Measurements from ENCODE around the gene REL. TPM values are rescaled to one million over a fixed set of nuclear protein-coding genes. Genes with fewer than 3 reads are reported as not detected.

The REL gene
- total RNA-seq = 118 and 123 TPM in 2 replicates

DNA sequence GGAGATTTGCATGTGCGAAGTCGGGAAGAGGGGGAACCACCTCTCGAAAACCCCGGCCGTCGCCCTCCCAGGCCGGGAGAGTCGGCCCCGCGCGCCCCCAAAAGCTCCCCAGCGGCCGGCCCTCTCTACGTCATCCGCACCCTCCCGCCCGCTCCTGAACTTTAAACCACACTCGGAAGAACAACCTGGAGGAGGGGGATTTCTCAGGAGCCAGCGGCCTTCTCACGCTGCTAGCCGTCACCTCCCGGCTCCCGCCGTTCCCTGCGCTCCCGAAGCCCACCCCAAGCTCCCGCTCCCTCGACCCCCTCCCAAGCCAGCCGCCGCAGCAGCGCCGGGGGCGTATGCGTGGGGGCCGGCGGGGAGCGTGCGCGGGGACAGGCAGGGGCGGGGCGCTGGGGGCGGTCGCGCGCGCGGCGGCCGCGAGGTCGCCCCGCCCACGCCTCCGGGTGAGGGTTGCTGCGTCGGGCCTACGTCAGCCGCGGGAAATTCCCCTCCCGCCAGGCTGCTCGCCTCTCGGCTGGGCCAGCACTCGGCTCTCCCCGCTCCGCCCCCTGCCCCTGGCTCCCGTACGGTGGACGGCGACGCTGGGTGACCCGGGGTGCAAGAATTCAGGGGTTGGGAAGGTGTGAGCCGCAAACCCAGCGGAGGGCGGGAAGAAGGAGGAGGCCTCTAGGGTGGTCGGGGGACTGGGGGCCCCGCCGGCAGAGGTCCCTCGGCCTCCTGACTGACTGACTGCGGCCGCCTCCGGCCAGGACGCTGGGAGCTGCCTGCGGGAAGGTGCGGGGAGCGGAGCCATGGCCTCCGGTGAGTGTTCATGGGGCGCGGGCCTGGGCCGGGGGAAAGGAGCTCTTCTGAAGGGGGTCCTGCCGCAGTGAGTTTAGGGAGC lies at the start of gene REL:
Gene REL (plus strand): TSS at position 528 of the 886 bp plus-strand sequence. CDS start 267 bp downstream, at position 795.
- peaks cover 25% of the 10 kb centered on the region for H3K4me1 Mint-ChIP-seq (ENCODE audit: low read depth)
- H3K36me3 Mint-ChIP-seq (ENCODE audit: low read depth) = peaks cover 44% of the 10 kb centered on the region
- DNase-seq (ENCODE audit: low spot score) = peak; percentile 87
- no peaks in the 10 kb centered on the region for H3K9me3 Mint-ChIP-seq
- no peaks in the 10 kb centered on the region for H3K27me3 Mint-ChIP-seq (ENCODE audit: low read depth)
- H3K27ac Mint-ChIP-seq = peak within 1 kb of the TSS; percentile 97
- intact Hi-C loops (cut with micrococcal nuclease) = loop anchor here (1.0 to 5.0 kb wide), 5 partner anchors 63 to 656 kb away; partner anchors contain the start of genes PEX13 and XPO1
- H3K4me3 Mint-ChIP-seq (ENCODE audit: low read depth) = peak within 1 kb of the TSS; percentile 99

DNA sequence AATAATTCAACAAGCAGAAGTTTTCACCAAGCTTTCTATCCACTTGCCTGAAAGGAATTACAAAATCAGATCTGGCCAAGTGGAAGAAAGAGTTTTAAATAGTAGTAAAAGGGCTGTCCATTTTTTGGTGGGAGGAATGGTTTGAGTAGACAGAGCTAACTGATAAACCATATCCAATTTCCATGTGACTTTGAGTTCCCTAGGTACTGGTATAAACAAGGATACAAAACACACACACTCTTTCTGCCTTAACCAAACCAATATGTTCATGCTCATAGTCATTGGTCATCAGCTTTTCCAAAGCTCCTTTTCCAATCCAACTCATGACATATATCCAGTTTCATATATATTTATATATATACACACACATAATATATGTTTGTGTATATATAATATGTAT lies 49.5 kb upstream of the REL start:
- intact Hi-C loops (cut with micrococcal nuclease) = loop anchor here (2.0 kb wide), 1 partner anchor 13 kb away; no protein-coding TSS in a partner anchor
- H3K4me1 Mint-ChIP-seq (ENCODE audit: low read depth) = peaks cover 25% of the 10 kb centered on the region
- H3K27ac Mint-ChIP-seq = no peak overlapping the region
- no peak overlapping the region for H3K4me3 Mint-ChIP-seq (ENCODE audit: low read depth)
- DNase-seq (ENCODE audit: low spot score) = no peak
- no peaks in the 10 kb centered on the region for H3K9me3 Mint-ChIP-seq
- H3K36me3 Mint-ChIP-seq (ENCODE audit: low read depth) = no peaks in the 10 kb centered on the region
- no peaks in the 10 kb centered on the region for H3K27me3 Mint-ChIP-seq (ENCODE audit: low read depth)

DNA sequence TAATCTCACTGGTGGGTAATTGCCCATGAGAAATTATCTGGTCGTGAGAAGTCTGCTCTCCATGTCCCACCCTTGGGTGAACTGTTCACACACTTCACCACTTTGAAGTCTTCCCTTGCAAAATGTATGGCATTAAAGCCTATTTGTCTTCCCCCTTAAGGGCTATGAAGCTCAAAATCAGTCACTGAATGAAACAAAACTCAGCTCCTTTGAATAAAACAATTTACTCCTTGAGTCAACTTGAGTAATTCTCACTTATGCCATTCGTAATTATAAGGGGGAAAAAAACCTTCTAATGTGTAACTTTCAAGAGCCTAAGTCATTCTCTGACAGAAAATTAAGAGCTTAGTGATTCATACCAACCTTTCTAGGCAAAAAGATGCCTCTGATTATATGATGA lies 48.8 kb upstream of the REL start:
- no peak for DNase-seq (ENCODE audit: low spot score)
- Mint-ChIP-seq H3K27me3 (ENCODE audit: low read depth) (no peaks in the 10 kb centered on the region), H3K27ac (peak overlapping the region; percentile 56), H3K4me1 (ENCODE audit: low read depth) (peaks cover 19% of the 10 kb centered on the region), H3K9me3 (no peaks in the 10 kb centered on the region), H3K36me3 (ENCODE audit: low read depth) (no peaks in the 10 kb centered on the region), H3K4me3 (ENCODE audit: low read depth) (no peak overlapping the region)
- intact Hi-C loops (cut with micrococcal nuclease) = loop anchor here (2.0 kb wide), 1 partner anchor 14 kb away; no protein-coding TSS in a partner anchor

DNA sequence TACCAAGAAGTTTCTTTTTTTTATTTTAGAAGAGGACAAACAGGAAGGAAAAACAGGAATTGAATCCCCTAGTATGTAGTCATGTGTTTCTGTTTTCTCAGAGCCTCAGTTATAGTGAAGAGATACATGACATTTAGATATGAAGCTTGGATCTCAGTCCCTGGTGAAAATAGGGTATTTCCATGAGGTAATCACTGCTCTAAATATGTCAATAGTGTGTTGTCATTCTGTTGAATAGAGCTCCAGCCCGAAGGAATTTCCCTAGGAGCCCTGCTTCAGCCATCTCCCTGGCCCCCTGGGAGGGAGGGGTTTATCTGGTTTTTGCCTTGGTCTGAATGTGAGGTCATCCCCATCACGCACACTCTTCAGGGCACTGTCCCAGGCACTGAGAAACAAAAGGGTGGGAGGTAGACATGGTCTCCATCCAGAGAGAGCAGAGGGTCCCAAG lies 47.1 kb upstream of the REL start:
- peak overlapping the region; percentile 47 for H3K27ac Mint-ChIP-seq
- peaks cover 19% of the 10 kb centered on the region for H3K4me1 Mint-ChIP-seq (ENCODE audit: low read depth)
- intact Hi-C loops (cut with micrococcal nuclease) = loop anchor here (1.0 kb wide), 1 partner anchor 38 kb away; no protein-coding TSS in a partner anchor
- H3K36me3 Mint-ChIP-seq (ENCODE audit: low read depth) = no peaks in the 10 kb centered on the region
- no peak overlapping the region for H3K4me3 Mint-ChIP-seq (ENCODE audit: low read depth)
- H3K27me3 Mint-ChIP-seq (ENCODE audit: low read depth) = no peaks in the 10 kb centered on the region
- DNase-seq (ENCODE audit: low spot score) = no peak
- no peaks in the 10 kb centered on the region for H3K9me3 Mint-ChIP-seq

DNA sequence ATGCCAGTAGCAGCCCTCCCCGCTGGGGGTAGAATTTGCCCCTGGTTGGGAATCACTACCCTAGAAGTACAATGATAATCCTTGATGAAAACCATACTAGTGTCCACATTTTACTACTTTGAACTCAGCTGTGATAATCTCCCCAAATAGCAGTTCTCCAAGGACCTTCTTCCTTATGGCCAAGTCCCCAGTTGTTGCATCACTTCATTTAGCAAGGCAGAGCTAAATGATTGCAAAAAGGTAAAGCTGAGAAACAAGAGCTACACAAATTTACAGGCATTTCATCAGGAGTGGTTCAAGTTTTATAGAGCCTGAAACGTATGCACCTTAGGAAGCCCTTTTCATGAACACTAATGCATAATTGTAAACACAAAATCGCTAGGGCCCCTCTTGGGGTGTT lies 44.9 kb upstream of the REL start:
- intact Hi-C loops (cut with micrococcal nuclease) = no loop called here
- H3K27me3 Mint-ChIP-seq (ENCODE audit: low read depth) = no peaks in the 10 kb centered on the region
- DNase-seq (ENCODE audit: low spot score) = no peak
- H3K4me1 Mint-ChIP-seq (ENCODE audit: low read depth) = peaks cover 27% of the 10 kb centered on the region
- no peaks in the 10 kb centered on the region for H3K36me3 Mint-ChIP-seq (ENCODE audit: low read depth)
- H3K9me3 Mint-ChIP-seq = no peaks in the 10 kb centered on the region
- no peak overlapping the region for H3K4me3 Mint-ChIP-seq (ENCODE audit: low read depth)
- H3K27ac Mint-ChIP-seq = no peak overlapping the region

DNA sequence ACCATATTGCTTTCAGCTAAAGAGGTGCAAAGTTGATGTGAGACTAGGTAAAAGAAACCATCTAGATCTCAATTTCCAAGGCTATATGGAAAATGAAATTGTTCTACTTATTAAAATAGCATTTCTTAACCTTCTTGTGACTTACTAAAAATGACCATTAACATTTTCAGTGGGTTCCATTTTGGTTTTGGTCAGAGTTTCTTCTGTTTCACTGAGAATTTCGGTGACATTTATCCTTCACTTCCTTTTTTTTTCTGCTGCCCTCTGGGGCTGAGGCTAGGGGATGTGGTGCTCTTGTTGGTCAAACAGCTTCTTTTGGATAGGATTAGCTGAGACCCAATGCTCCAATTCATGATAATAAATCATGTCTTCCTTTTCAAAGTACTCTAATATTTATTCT lies 44.3 kb upstream of the REL start:
- H3K27ac Mint-ChIP-seq = no peak overlapping the region
- no peak overlapping the region for H3K4me3 Mint-ChIP-seq (ENCODE audit: low read depth)
- H3K27me3 Mint-ChIP-seq (ENCODE audit: low read depth) = no peaks in the 10 kb centered on the region
- H3K4me1 Mint-ChIP-seq (ENCODE audit: low read depth) = peaks cover 27% of the 10 kb centered on the region
- no peak for DNase-seq (ENCODE audit: low spot score)
- H3K36me3 Mint-ChIP-seq (ENCODE audit: low read depth) = no peaks in the 10 kb centered on the region
- intact Hi-C loops (cut with micrococcal nuclease) = no loop called here
- no peaks in the 10 kb centered on the region for H3K9me3 Mint-ChIP-seq

DNA sequence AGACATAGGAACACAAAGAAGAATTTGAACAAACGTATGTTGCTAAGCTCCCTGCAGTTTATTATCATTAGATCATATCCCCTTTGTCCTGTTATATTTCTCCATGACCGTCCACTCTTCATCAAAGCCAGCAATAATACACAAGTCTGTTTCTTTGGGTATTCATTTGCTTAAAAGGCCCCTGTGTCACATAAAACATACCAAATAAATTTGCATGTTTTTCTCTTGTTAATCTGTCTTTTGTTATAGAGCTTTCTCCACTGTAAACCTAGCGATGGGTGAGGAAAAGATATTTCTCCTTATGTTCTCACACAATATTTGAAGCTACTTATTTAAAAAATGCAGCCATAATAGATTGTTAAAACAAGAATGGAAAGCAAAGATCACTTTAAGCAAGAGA lies 42.9 kb upstream of the REL start:
- Mint-ChIP-seq H3K27me3 (ENCODE audit: low read depth) (no peaks in the 10 kb centered on the region), H3K4me1 (ENCODE audit: low read depth) (peaks cover 20% of the 10 kb centered on the region), H3K4me3 (ENCODE audit: low read depth) (no peak overlapping the region), H3K9me3 (no peaks in the 10 kb centered on the region), H3K27ac (no peak overlapping the region), H3K36me3 (ENCODE audit: low read depth) (no peaks in the 10 kb centered on the region)
- intact Hi-C loops (cut with micrococcal nuclease) = no loop called here
- no peak for DNase-seq (ENCODE audit: low spot score)

DNA sequence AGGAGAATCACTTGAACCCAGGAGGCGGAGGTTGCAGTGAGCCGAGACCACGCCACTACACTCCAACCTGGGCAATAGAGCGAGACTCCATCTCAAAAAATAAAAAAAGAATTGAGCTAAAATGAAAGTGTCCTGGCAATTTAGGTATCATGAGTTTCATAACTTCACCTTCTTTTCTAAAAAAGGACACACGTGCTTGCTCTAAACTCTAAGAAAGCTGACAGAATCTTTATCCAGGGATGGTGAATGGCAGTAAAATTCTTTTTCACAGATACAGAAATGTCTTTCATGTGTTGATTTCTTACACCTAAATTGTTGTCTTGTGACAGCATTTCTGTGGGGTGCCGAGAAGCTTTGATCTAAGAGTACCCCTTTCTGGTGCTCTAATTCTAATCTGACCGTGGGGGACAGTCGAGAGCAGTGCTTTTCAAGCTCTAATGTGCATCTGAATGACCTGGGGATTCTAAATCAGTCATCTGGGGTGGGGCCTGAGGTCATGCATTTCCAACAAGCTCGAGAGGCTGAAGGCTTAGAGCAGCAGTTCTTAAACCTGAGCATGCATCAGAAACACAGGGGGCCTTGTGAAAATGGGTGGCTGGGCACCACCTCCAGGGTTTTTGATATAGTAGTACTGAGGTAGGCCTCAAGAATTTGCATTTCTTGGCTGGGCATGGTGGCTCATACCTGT lies 42.1 kb upstream of the REL start:
- Mint-ChIP-seq H3K36me3 (ENCODE audit: low read depth) (no peaks in the 10 kb centered on the region), H3K9me3 (no peaks in the 10 kb centered on the region), H3K4me1 (ENCODE audit: low read depth) (peaks cover 22% of the 10 kb centered on the region), H3K27me3 (ENCODE audit: low read depth) (no peaks in the 10 kb centered on the region), H3K4me3 (ENCODE audit: low read depth) (no peak overlapping the region), H3K27ac (no peak overlapping the region)
- intact Hi-C loops (cut with micrococcal nuclease) = no loop called here
- no peak for DNase-seq (ENCODE audit: low spot score)

DNA sequence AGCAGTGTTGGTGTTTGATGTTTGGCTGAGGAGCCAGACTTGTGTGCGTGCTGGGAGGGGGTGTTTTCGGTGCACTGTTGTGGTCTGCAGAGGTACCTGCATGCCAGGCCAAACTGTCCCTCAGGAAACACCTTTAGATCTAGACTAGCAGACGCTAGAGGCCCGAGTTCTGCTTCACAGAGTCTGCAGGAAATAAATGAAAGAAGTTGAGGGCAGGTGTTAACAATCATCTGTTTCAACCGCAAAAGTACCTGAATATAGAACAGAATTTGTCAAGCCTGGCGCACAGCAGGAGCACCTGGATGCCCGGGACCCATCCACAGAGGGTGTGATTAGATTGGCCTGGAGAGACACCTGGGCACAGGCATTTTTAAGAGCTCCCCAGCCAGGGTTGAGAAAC lies 40.5 kb upstream of the REL start:
- Mint-ChIP-seq H3K36me3 (ENCODE audit: low read depth) (no peaks in the 10 kb centered on the region), H3K27ac (no peak overlapping the region), H3K9me3 (no peaks in the 10 kb centered on the region), H3K27me3 (ENCODE audit: low read depth) (no peaks in the 10 kb centered on the region), H3K4me1 (ENCODE audit: low read depth) (peaks cover 18% of the 10 kb centered on the region), H3K4me3 (ENCODE audit: low read depth) (no peak overlapping the region)
- intact Hi-C loops (cut with micrococcal nuclease) = no loop called here
- no peak for DNase-seq (ENCODE audit: low spot score)

DNA sequence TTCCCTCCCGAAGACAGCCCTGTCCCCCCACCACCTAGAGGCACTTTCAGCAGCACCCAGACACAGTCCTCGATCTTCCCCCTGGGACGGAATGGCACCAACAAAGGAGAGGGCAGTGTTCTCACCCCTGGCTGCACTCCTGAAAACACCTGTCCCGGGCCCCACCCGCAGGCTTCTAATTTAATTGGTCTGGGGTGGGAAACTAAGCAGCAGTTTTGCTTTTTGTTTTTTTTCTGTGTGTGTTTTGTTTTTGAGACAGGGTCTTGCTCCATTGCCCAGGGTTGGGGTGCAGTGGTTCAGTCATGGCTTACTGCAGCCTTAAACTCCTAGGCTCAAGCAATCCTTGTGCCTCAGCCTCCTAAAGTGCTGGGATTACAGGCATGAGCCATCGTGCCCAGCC lies 38.4 kb upstream of the REL start:
- intact Hi-C loops (cut with micrococcal nuclease) = no loop called here
- no peak overlapping the region for H3K27ac Mint-ChIP-seq
- DNase-seq (ENCODE audit: low spot score) = no peak
- no peaks in the 10 kb centered on the region for H3K36me3 Mint-ChIP-seq (ENCODE audit: low read depth)
- no peaks in the 10 kb centered on the region for H3K27me3 Mint-ChIP-seq (ENCODE audit: low read depth)
- no peaks in the 10 kb centered on the region for H3K9me3 Mint-ChIP-seq
- peaks cover 16% of the 10 kb centered on the region for H3K4me1 Mint-ChIP-seq (ENCODE audit: low read depth)
- H3K4me3 Mint-ChIP-seq (ENCODE audit: low read depth) = no peak overlapping the region

DNA sequence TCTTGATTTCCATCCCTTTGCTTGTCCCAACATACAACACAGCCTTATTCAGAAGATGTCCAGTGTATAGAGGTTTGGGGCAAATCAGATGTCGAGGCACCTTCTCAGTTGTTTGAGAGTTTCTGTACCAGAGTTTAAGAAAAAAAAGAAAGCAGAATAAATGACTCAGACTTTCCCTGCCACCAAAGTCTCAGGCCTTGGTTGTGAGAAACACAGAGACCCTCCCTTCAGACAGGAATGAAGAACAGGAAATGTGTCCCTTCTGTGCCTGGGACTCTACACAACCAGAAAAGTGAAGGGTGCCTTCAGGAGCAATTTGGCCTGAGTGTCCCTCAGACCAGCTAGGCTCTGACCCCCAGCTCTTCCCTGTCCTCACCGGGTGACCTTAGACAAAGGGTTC lies 37.3 kb upstream of the REL start:
- H3K4me1 Mint-ChIP-seq (ENCODE audit: low read depth) = peaks cover 16% of the 10 kb centered on the region
- H3K27ac Mint-ChIP-seq = no peak overlapping the region
- no peaks in the 10 kb centered on the region for H3K27me3 Mint-ChIP-seq (ENCODE audit: low read depth)
- DNase-seq (ENCODE audit: low spot score) = no peak
- intact Hi-C loops (cut with micrococcal nuclease) = no loop called here
- no peak overlapping the region for H3K4me3 Mint-ChIP-seq (ENCODE audit: low read depth)
- H3K9me3 Mint-ChIP-seq = no peaks in the 10 kb centered on the region
- H3K36me3 Mint-ChIP-seq (ENCODE audit: low read depth) = no peaks in the 10 kb centered on the region

DNA sequence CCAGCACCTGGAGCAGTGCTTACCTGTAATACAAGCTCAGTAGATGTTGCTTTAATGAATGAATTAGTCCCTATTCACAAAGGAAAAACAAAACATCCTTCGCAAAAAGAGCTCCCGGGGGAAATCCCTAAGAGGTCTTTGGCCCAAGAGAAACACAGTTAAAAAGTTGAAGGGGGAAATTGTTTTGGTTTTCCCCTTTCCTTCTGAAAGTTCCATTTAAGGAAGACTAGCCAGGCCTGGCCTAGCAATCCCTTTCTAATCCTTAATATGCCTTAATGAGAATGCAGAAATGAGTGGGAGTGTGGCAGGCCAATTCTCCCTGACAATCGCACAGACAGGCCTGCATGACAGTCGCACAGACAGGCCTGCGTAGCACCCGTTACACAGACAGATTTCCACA lies 33.5 kb upstream of the REL start:
- no peak overlapping the region for H3K4me3 Mint-ChIP-seq (ENCODE audit: low read depth)
- H3K36me3 Mint-ChIP-seq (ENCODE audit: low read depth) = no peaks in the 10 kb centered on the region
- H3K4me1 Mint-ChIP-seq (ENCODE audit: low read depth) = peaks cover 10% of the 10 kb centered on the region
- no peaks in the 10 kb centered on the region for H3K9me3 Mint-ChIP-seq
- intact Hi-C loops (cut with micrococcal nuclease) = no loop called here
- no peak overlapping the region for H3K27ac Mint-ChIP-seq
- no peaks in the 10 kb centered on the region for H3K27me3 Mint-ChIP-seq (ENCODE audit: low read depth)
- no peak for DNase-seq (ENCODE audit: low spot score)

DNA sequence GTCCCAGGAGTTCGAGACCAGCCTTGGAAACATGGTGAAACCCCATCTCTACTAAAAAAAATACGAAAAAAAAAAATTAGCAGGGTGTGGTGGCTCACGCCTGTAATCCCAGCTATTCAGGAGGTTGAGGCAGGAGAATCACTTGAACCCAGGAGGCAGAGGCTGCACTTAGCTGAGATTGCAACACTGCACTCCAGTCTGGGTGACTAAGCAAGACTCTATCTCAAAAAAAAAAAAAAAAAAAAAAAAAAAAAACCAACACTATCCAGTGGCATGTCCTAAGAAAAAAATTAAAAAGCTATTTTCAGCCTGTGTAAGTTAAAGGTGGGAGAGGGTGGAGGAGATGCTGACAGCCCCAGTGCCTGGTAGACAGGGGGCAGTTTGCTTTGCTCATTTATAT lies 32.2 kb upstream of the REL start:
- Mint-ChIP-seq H3K27ac (no peak overlapping the region), H3K4me1 (ENCODE audit: low read depth) (peaks cover 4% of the 10 kb centered on the region)
- DNase-seq (ENCODE audit: low spot score) = no peak

More for the DNA sequence above, 32.2 kb upstream of the REL start:
- Mint-ChIP-seq H3K4me3 (ENCODE audit: low read depth) (no peak overlapping the region), H3K9me3 (no peaks in the 10 kb centered on the region), H3K27me3 (ENCODE audit: low read depth) (no peaks in the 10 kb centered on the region), H3K36me3 (ENCODE audit: low read depth) (no peaks in the 10 kb centered on the region)
- intact Hi-C loops (cut with micrococcal nuclease) = no loop called here
